ENCODE measurements around the gene TNS4.

Gene TNS4

DNA sequence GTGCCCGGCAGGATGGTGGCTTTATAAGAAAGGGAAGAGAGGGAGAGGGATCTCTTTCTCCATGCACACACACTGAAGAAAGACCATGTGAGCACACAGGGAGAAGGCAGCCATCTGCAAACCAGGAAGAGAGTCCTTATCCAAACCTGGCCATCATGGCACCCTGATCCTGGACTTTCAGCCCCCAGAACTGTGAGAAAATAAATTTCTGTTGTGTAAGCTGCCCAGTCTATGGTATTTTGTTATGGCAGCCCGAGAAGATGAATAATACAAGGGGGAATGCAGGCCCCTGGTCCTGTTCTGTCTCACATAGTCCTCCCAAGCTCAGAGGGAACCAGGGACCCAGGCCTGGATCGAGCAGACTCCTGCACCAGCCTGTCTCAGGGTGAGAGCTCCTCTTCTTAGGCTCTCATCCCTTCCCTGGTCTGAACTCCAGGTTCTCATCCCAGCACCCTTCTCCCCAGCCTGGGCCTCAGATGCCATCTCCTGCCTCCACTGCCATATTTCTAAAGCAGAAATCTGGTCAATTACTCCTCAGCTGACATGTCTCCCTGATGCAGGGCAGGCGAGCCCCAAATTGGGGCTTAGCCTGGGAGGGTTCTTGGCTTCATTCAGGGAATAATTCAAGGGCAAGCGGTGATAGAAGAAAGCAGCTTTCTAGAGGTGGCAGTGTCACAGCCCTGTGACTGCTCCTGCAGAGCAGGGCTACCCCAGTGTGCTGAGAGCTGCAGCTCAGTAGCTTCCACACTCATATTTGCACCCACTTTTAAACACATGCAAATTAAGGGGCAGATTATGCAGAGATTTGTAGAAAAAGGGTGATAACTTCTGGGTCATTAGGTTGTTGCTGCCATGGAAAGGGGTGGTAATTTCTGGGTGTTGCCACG, 29.3 kb downstream of the TNS4 start:
- no peak for DNase-seq (ENCODE audit: low read depth)

DNA sequence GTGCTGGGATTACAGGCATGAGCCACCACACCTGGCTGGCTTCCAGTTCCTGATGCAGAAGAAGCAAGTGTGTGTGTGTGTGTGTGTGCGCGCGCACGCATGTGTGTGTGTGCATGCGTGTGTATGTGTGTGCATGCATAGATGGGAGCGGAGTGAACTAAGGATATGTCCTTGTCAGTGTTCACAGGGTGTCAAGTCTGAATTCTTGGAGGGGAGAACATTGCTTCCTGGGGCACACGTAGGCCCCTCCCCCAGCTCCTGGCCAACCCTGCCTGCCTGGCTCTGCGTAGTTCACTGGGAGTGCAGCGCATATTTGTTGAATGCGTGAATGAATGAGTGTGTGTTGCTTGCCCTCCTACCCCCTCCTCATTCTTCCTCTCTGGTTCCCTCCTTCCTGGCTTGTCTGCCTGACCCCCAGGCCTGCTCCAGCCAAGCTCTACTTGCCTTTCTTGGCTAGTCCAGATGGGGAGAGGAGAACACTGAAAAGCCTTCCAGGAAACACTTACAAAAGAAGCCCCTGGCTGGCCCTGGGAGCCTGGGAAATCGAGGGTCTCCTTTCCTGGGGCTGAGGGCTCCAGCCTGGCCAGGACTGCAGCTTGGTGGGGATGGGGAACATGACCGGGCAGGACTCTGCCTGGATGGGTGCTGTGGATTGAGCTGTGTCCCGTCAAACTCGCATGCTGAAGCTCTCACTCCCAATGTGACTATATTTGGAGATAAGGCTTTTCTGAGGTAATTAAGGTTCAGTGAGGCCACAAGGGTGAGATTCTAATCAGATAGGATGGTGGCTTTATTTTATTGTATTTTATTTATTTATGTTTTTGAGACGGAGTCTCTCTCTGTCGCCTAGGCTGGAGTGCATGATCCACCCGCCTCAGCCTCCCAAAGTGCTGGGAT, 30.2 kb downstream of the TNS4 start:
- DNase-seq (ENCODE audit: low read depth), result no peak

DNA sequence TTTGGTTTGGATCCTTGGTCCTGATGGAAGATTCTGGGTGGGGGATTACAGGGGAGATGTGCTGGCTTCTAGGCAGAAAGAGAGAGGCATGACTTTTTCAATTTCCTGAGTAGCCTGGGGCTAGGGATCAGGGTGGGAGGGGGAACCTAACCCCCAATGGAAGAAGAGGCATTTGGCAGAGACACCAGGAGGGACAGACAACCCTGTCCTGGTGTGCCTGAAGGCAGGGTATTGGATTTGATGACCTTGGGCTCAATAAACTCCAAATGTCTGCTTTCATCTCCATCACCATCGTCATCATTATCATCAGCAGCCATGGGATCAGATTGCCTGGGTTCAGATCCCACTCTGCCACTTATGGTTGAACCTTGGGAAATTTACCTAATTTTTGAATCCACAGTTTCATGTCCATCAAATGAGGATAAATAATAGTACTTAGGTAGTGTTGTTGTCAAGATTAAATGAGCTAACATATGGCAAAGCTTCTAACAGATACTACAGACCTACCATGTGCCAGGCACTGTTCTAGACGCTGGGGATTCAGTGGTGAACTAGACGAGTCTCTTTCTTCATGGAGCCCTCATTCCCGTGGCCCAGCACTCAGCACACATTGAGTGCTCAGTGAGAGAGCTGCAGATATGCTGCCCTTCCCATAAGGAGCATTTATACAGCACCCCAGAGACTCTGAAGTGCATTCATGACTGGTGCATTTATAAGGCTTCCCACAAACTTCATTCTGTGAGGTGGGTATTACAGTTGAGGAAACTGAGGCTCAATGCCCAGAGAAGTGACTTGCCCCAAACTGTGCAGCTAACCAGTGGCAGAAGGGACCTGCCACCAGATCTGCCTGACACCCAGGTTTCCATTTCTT, 31.4 kb downstream of the TNS4 start:
- no peak for DNase-seq (ENCODE audit: low read depth)

DNA sequence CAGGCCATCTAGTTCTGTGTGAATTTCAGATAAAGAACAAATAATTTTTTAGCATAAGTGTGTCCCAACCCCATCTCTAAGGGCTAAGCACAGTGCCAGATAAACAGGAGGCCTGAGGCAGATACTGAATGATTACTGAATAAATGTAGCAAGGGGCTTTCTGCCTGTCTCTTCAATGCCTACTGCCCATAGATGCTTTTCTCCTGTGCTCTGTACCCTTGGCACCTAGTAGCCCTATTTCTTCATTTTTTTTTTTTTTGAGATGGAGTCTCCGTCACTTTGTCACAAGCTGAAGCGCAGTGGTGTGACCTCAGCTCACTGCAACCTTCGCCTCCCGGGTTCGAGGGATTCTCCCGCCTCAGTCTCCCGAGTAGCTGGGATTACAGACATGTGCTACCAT, 32.9 kb downstream of the TNS4 start:
- no peak for DNase-seq (ENCODE audit: low read depth)

DNA sequence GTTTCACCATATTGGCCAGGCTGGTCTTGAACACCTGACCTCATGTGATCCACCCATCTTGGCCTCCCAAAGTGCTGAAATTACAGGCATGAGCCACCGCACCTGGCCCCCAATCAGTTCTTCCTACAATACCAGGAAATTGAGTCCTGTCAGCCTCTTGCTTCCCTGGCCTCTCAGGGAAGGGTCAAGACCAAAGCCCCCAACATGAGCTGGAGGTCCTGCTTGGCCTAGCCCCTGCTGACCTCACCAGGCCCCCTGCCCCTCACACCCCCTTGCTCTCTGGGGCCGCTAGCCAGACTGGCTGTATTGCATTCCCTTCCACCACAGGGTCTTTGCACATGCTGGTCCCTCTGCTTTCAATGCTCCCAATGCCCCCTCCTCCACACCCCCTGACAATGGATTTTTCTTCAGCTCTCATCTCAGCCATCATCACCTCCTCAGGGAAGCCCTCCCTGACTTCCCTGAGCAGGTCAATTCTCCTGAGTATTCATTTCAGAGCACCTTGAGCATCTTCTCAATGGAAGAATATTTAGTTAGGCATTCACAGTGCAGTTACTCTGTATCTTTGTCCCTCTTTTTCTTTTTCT, 34.0 kb downstream of the TNS4 start:
- DNase-seq (ENCODE audit: low read depth), result no peak

DNA sequence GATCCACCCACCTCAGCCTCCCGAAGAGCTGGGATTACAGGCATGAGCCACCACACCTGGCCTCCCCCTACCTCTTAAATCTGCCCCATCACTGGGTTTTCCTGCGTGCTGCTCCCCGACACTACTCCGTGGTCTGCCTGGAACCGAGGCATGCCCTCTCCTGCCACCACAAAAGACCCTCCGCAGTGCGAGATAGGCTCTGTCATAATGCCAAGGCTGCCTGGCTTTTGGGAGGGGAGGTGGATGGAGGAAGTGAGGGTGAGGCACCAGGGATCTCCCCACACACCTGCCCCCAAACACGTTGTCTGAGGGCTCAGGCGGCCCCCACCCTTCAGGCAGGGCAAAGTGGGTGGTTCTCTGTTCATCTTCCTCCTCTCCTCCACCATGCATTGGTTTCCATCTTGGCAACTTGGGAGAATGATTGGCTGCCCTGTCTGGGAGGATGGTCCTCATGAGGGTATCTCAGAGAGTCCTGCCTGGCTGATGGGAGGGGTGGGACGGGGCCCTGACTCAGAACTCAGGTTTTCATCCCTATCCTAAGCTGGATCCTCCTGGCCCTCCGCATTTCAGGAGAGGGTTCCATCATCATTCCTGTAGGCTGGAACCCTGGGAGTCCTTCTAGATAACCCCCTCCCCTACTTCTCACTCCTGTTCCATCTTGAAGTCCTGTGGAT, 35.0 kb downstream of the TNS4 start:
- no peak for DNase-seq (ENCODE audit: low read depth)

DNA sequence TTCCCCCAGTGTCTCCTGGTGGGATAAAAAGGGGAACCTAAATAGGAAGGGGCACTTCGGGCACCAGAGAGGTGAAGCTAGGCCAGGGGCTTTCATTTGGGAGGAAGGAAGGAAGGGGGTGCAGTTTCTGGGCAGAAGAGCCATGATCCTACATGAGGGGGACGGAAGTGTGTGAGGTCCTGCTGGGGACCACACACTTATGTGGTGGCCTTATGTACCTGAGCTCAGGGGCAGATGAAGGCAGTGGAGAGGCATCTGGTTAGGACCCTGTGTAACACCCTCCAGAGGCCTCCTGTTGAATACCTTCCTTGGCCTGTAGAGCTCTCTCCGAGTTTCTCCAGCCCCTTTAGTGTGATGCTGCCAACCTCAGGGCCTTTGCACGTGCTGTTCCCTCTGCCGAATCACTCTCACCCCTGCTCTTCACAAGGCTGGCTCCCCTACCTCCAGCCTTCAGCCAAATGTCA, 37.0 kb downstream of the TNS4 start:
- no peak for DNase-seq (ENCODE audit: low read depth)

DNA sequence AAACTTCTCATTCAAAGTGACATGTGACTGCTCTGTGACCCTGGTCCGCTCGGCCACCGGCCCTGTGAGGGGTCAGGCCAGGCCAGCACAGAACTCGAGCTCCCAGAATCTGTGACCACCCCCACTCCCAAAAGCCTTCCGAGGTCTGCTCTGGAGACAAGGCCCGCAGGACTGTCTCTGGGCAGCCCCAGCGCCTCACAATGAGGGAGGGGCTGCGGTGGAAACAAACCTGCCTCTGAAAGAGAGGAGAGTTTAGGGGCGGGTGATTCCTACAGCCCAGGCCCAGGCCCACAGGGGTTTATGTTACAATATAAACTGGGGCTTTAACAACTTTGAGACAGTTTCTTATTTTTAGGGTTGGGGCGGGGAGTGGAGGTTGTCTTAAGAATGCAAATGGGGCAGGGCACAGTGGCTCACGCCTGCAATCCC, 38.3 kb downstream of the TNS4 start:
- DNase-seq (ENCODE audit: low read depth), result no peak

DNA sequence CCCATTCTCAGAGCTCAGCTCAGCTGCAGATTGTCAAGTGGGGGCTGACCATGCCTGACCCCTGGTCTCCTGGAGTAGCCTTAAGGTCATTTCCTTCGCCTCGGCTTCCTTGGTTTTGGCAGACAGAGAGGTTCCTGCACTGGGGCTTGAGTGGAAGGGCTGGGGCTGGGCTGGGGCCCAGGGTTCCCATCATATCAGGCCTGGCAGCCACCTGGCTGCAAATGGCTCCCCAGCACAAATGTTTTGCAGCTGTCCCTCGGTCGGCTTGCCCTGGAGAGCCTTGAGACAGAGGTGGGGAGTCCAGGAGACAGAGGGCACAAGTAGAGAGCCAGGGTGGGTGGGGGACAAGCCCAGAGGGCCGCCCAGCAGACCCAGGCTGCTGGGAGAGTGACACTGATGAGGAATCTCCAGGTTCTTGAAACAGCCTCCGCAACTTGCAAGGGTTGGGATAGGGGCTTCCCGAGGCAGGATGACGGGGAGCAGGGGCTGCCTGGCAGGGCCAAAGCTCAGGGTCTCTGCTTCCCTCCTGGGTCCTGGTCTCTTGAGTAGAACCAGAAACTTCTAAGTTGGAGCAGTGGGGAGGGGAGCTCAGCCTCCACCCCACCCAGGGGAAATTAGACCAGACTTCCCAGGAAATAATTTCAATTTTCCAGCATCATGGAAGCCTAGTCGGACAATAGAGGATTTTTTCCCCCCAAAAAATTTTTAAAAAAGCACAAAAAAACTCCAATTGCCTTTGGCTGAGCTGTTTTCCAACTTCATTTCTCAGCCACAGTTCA, 38.9 kb downstream of the TNS4 start:
- no peak for DNase-seq (ENCODE audit: low read depth)

DNA sequence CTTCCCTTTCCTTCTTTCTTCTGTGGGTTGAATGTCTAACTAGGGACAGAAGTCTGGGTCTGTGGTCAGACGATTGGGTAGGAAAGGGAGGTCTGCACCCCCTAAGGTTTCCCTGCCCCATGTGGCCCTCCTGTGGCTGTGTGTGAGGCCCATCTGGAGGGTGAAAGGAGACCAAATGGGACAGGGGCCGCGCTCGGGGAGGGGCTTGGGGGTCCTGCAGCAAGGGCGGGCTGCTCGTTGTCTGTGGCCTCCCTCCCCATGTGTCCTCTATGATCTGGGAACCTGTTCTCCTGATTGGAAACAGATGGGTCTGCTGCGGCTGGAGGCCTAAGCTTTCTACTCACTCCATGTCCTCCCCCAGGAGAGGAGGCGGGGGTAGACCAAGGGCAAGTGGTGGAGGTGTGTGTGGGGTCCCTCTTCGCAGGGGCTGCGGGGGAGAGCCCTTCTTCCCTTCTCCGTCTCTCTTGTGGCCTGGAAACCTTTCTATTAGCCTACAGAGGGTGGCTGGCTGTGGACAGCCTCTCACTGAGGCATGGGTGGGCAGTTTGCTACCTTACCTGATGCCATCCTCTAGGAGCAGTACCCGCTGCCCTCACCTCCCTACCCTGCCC, 39.6 kb downstream of the TNS4 start:
- no peak for DNase-seq (ENCODE audit: low read depth)

DNA sequence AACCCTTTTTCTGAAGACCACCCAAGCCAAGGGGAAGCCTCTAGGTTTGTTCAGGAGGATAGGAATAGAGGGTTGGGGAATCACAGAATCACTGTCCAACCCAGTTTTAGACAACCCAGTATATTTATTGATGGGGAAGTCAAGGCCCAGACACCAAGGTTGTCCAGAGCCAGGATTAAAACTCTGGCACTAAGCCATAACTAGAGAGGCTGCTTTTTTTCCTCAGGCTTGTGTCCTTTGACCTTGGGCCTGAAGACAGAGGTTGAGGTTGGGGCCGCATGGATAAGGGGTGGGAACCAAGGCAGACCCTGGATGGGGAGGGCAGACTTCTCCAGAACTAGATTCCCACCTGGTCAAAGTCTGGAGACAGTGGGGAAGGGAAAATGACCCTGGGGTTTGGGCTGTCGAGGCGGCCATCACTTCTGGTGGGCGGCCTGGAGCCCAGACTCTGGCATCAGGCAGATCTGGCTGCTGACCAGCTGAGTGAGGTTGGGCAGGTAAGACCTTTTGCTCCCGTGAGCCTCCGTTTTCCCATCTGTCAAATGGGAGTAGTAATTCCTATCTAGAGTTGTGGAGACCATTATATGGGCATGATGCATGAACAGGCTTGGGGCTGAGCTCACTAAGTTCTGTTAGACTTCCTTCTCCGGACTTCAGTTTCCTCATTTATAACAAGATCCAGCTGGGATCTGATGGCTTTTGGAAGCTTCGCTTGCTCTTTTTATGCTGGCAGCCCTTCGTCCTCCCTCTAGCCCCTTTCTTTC, 40.3 kb downstream of the TNS4 start:
- no peak for DNase-seq (ENCODE audit: low read depth)

DNA sequence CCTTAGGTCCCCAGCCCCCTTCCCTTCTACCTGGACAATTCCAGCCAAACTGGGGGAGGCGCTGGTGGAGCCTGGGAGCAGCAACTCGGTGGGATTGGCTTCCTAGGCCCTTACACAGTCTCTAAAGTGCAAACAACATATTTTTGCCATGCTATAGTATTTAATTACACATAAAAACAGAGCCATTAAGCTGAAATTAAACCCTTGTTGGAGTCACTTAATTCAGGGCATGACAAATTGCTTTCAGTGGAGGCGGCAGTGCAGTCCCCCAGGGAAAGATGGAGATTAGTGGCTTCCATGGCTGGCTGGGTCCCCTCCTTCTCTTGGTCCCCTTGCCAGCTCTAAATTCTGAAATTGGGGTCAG, 40.8 kb downstream of the TNS4 start:
- no peak for DNase-seq (ENCODE audit: low read depth)

DNA sequence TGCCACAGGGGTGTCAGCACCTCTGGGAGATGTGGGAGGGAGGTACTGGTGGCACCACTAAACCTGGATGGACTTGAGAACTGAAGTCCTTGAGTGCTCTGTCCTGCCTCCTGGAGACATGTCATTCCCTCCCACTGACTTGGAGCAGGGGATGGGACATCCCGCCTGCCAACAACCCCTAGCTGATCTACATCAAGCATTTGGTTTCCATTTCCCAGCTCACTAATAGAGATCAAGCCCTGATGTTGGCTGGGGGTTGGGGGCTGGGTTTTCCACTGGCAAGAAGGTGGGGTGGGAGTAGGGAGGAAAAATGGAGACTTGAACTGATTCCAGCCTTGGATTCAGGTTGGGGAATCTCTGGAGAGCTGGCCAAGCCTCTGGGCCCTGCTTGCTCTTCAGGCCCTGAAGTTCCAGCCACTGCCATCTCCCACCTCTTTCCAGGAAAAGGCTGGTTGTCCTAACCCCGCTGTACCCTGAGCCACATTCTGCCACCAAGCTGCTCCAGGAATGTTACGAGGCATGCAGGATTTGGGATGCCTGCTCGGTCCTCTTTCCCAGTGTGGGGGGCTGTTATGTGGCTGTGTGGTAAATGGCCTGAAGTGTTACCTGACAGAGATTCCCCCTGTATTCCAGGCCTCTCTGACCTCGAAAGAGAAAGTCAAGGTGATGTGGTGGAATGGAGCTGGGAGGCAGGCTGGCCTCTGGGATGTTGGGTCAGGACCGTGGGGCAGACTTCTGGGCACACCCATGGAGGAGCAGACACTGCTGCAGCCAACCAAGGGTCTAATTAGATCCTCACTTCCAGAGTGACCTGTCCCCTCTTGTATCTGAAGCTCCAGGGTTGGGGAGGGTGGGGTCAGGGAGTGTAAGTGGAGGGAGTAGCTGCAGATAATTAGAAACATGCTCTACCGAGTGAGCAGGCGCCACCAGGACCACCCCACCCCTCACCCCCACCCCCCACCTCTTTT, 41.5 kb downstream of the TNS4 start:
- DNase-seq (ENCODE audit: low read depth), result no peak

DNA sequence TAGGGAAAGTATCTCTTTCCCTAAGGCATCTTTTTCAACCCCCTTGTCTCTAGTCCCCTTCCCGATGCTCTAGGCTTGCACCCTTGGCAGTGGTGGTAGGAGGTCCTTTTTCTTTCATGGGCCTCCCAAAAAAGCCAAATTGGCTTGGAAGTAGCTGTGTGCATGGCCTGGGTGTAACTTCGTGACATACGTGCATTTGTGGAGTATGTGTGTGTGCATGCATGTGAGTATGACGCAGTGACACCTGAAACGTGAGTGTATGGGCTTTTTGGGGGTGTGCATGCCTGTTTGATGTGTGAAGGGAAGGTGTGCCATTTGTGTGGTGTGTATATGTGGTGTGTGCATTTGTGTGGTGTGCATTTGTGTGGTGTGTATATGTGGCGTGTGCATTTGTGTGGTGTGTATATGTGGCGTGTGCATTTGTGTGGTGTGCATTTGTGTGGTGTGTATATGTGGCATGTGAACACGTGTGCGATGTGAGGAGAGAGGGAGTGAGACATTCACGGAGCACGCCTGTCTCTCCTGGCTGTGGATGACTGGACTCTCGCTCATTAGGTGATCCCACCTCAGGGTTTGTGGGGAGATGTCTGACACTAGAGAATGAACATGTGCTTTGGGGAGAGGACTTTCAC, 42.5 kb downstream of the TNS4 start:
- DNase-seq (ENCODE audit: low read depth), result no peak

DNA sequence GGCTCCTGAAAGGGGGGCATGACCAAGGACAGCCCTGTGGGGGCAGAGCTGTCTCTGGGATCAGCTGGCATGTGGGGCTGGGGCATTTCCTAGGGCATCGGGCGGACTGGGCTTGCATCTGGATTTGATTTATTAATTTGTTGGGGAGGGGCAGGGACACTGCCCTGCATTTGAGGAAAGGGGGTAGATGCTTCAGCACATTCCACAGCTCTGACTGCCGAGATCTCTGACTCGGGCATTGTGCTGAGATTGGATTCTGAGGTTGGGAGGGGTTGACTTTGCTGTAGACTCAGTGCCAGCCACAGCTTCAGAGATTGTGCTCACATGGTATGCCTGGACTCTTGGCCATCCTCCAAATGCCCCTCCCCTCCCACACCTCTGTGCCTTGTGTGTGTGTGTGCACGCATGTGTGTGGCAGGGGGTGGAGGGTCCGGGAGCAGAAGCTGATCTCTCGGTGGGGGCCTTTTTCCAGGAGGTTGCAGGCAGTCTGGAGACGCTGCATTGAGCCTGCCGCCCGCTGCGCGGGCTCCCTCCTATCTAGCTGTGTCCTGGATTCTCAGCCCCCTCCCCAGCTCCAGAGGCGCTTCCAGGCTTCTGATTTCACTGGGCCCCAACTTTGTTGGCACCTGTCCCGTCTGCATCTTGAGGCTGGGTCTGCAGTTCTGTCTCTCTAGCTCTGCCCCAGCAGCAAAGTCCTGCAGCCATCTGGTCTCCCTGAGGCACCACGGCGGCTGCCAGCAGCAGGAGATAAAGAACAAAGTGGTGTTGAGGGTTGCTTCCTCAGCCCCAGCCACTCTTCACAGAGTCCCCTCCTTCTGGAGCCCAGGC, 43.2 kb downstream of the TNS4 start:
- peak; percentile 74 for DNase-seq (ENCODE audit: low read depth)

DNA sequence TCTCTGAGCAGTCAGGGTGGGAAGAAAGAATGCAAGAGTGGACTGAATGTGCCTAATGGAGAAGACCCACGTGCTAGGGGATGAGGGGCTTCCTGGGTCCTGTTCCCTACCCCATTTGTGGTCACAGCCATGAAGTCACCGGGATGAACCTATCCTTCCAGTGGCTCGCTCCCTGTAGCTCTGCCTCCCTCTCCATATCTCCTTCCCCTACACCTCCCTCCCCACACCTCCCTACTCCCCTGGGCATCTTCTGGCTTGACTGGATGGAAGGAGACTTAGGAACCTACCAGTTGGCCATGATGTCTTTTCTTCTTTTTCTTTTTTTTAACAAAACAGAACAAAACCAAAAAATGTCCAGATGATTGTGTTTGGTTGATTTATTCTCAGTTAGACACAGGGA, 44.1 kb downstream of the TNS4 start:
- DNase-seq (ENCODE audit: low read depth), result no peak

Data from stromal cell of bone marrow (primary cell).